Hepatic stellate cell (primary cell): ENCODE data around the gene RBM34.
"Not testable (repeated sequence)": the region's sequence is repeated elsewhere in the genome, so short reads cannot be mapped to it uniquely, and the experiment has no call there.

Experiments
- DNase-seq: peaks from one replicate; pipeline ENCODE4 v3.0.0; 2011; ENCODE audit warnings: low spot score

Gene RBM34

DNA sequence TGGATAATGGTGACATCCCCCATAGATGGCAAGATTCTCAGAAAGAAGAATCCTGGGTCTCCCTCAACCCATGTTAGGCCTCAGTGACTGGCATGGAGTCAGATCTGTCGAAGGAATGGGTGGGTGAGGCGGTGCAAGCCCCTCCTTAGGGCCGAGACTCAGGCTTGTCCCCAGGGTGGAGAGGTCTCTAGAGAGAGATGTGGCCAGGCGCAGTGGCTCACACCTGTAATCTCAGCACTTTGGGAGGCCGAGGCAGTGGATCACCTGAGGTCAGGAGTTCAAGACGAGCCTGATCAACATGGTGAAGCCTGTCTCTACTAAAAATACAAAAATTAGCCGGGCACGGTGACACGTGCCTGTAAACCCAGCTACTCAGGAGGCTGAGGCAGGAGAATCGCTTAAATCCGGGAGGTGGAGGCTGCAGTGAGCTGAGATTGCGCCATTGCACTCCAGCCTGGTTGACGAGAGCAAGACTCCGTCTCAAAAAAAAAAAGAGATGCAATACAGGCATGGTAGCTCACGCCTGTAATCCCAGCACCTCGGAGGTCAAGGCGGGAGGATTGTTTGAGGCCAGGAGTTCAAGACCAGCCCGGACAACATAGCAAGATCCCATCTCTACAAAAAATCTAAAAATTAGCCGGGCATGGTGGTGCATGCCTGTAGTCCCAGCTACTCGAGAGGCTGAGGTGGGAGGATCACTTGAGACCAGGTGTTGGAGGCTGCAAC, 69.6 kb downstream of the RBM34 start:
- not testable (repeated sequence) for DNase-seq

- DNase-seq: no peak
Measured at GRCh38 chr1:235090406-235091069, 70.5 kb downstream of the RBM34 start.

- DNase-seq: no peak
Measured at GRCh38 chr1:235088907-235089306, 72.1 kb downstream of the RBM34 start.

DNA sequence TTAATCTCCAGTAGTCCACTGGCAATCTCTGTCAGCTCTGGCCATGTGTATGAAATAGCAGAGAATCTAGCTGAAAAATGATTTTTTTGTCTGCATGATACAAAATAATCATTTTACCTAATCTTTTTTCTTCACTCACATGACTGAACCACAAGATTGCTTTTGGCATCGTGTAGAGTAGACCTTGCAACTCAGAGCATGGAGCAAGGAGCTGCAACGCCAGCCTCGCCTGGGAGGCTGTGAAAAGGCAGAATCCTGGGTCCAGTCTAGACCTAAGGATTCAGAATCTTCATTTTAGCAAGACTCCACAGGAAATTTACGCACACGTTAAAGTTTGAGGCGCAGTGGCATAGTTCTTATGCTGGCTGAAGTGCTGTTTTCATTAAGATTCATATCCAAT, 72.6 kb downstream of the RBM34 start:
- no peak for DNase-seq

DNA sequence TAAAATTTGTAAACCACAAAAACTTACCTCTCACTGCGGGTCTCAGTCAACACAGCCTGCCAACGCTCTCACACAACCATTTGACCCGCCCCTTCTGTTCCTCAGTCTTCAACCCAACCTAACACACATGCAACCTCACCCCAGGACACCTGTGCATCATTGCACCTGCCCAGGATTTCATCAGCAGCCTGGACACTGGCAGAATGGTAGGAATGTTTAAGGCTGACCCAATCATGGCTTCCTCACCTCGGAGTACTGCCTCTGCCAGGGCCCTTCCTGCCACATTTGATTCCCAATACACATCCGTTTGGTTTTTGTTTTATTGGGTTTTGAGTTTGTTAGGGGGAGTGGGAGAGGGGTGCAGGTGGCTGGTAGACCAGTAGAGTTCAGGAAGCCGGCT, 73.1 kb downstream of the RBM34 start:
- no peak for DNase-seq

DNA sequence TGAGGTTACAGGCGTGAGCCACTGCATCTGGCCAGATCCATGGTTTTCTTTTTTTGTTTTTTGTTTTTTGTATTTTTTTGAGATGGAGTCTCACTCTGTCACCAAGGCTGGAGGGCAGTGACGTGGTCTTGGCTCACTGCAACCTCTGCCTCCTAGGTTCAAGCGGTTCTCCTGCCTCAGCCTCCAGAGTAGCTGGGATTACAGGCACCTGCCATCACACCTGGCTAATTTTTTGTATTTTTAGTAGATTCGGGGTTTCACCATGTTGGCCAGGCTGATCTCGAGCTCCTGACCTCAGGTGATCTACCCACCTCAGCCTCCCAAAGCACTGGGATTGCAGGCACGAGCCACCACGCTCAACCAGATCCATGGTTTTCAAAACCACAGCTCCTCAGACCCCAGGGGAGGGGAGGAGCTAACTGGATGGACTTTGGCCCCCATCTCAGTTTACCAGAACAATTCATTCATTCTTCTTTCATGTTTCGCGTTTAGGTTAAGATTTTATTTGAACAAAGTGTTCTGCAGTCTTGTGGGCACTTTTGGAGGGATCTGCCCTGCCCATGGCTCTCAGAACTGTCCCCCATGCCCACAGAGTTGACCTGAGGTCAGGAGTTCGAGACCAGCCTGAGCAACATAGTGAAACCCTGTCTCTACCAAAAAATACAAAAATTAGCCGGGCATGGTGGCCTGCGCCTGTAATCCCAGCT, 75.5 kb downstream of the RBM34 start:
- DNase-seq: not testable (repeated sequence)
